GM12801 (cell line): ENCODE measurements around the gene RGS10.

Source experiments
- CTCF ChIP-seq: IDR thresholded peaks from one replicate; pipeline ENCODE4 v1.5.1; 2011; ENCODE audit warnings: control low read depth; ENCODE audit not compliant: insufficient read length; ENCODE audit errors: extremely low read depth

The RGS10 gene

DNA sequence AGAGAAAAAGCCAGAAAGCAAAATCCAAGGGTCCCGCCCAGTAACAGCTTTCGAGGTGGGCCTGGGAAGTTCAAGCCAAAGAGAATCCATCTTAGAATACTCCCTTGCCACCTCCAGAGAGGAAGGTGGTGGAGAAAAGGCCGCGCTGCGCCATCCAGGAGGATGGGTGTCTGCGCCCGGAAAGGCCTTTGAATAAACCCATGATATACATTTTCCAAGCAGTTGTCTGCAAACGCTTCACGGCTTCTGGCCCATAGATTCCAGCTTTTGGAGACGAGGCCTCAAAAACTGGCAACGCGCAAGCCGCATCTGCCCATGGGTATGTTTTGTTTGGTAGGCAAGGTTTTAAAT is 17.8 kb downstream of the RGS10 start:
- no peak for TF ChIP-seq CTCF

DNA sequence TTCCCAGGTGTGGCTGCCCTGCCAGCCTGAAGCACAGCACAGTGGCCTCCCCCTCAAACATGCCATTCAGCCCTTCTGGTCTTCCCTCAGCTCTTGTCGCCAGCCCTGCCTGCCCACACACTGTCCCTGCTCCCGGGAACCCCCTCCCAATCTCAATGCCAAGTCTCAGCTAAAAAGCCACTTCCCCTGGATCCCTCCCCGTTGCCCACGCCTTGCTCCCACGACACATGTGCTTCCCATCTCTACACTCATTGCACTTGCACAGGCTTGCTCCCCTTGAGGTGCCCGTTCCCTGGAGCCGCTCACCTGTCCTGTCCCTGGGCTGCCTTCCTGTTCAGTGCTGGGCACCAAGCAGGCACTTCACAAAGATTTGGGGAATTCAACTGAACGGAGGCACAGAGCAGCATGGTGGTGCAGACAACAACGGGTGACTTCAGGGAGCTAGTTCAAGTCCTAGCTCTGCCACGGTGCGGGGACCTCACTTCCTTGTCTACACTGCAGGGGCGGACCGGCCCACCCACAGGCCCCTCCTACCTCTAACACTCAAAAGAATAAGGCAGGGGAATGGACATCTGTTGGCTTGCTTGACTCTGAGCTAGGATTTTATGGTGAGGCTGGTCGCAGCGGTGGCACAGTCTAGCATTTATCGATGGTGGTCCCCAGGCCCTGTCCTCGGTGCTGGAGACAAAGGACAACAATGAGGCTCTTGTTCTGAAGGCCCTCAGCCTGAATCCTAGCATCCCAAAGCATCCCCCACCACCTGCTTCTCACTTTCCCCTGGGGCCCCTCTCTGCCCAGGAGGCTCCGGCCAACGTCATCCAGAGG is 18.4 kb downstream of the RGS10 start:
- TF ChIP-seq CTCF, result no peak

DNA sequence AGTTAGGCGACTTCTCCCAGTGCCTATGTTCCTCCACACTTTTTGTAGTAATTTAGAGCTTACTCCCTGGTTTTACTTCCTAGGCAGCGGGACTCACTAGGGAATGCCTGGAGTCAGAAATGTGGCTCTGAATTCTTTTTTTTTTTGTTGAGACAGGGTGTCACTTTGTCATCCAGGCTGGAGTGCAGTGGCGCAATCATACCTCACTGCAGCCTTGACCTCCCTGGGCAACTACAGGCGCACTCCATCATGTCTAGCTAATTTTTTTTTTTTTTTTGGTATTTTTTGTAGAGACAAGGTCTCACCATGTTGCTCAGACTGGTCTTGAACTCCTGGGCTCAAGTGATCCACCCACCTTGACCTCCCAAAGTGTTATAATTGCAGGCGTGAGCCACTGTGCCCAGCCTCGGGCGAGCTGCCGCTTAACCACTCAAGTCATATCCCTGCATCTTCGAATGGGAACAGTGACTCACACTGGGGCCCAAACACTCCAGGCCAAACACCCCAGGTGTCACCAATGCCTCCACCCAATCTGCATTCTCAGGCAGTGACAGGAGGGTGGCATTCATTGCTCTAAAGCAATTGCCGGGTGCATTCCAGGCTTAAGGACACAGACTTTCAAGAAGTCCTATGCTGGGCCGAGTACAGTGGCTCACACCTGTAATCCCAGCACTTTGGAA is 19.6 kb downstream of the RGS10 start:
- no peak for TF ChIP-seq CTCF

- no peak for TF ChIP-seq CTCF
Measured at GRCh38 chr10:119521443-119522204, 20.9 kb downstream of the RGS10 start.

GRCh38 chr10:119520283-119520682 is 22.2 kb downstream of the RGS10 start:
- TF ChIP-seq CTCF, result no peak

- TF ChIP-seq CTCF, result no peak
Measured at GRCh38 chr10:119518936-119519335, 23.6 kb downstream of the RGS10 start.

- TF ChIP-seq CTCF, result no peak
Measured at GRCh38 chr10:119518176-119518575, 24.3 kb downstream of the RGS10 start.
